Mononuclear cell (primary cell): ENCODE data around the gene PRR36. TPM values are rescaled to one million over a fixed set of nuclear protein-coding genes. Genes with fewer than 3 reads are reported as not detected.
"Not testable (repeated sequence)": the region's sequence is repeated elsewhere in the genome, so short reads cannot be mapped to it uniquely, and the experiment has no call there.

Experiments used
- H3K27me3 ChIP-seq: 2 replicates; pipeline ENCODE4 v1.6.0; 2011; ENCODE audit warnings: low read length, control low read depth; ENCODE audit not compliant: insufficient read depth
- H3K4me1 ChIP-seq: 2 replicates; pipeline ENCODE4 v1.5.1; 2011; ENCODE audit warnings: mild to moderate bottlenecking, low read length, control low read depth; ENCODE audit not compliant: insufficient read depth
- H3K4me3 ChIP-seq: 2 replicates; pipeline ENCODE4 v1.5.1; 2011; ENCODE audit warnings: mild to moderate bottlenecking, low read length, moderate library complexity
- H3K9me3 ChIP-seq: 2 replicates; pipeline ENCODE4 v1.5.1; 2011; ENCODE audit warnings: low read depth, mild to moderate bottlenecking, control low read depth, low read length
- total RNA-seq: library from RNA; depleted of rRNA; stranded (reverse); fragments of >200 nt; gene quantifications from one replicate; pipeline ENCODE4 v1.2.3, GENCODE V29; 2012

The PRR36 gene
- 0.10 TPM for total RNA-seq

GRCh38 chr19:7874076-7874896, at the start of gene PRR36:
TSS of gene PRR36 (minus strand) at chr19:7874390. CDS start at chr19:7873689, 701 bp downstream.
- Histone ChIP-seq H3K27me3 (peaks cover 22% of the 10 kb centered on the region), H3K4me3 (no peak within 1 kb of the TSS), H3K9me3 (no peaks in the 10 kb centered on the region), H3K4me1 (peaks cover 31% of the 10 kb centered on the region)

GRCh38 chr19:7923295-7924191, 49.4 kb upstream of the PRR36 start:
- H3K9me3 ChIP-seq, result no peaks in the 10 kb centered on the region
- peaks cover 38% of the 10 kb centered on the region for H3K4me1 ChIP-seq
- no peak overlapping the region for H3K4me3 ChIP-seq
- H3K27me3 ChIP-seq, result peaks cover 6% of the 10 kb centered on the region

- H3K9me3 ChIP-seq, result no peaks in the 10 kb centered on the region
- H3K4me1 ChIP-seq, result peaks cover 46% of the 10 kb centered on the region
- peaks cover 12% of the 10 kb centered on the region for H3K27me3 ChIP-seq
- H3K4me3 ChIP-seq, result no peak overlapping the region
Observed at GRCh38 chr19:7922836-7923195, 48.6 kb upstream of the PRR36 start.

DNA sequence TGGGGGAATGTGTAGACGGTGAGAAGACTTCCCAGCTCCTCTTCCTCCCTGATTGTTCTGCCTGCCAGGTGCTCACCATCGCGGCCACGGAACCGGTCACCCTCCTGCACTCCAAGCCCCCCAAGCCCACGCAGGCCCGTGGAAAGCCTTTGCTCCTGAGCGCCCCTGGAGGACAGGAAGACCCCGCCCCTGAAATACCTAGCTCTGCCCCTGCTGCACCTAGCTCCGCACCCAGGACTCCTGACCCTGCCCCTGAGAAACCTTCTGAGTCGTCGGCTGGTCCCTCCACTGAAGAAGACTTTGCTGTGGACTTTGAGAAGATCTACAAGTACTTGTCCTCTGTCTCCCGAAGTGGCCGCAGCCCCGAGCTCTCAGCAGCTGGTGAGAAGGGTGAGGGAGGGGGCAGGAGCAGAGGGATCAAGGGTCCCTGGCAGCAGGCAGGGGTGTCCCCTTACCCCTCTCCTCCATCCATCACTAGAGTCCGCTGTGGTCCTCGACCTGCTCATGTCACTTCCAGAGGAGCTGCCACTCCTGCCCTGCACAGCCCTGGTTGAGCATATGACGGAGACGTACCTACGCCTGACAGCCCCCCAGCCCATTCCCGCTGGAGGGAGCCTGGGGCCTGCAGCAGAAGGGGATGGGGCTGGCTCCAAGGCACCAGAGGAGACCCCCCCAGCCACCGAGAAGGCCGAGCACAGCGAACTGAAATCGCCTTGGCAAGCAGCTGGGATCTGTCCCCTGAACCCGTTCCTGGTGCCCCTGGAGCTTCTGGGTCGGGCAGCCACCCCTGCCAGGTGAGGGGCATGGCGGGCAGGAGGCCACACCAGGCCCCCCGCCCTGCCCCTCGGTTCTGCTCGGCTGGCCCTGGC, 48.0 kb upstream of the PRR36 start:
- Histone ChIP-seq H3K4me1 (peaks cover 52% of the 10 kb centered on the region), H3K4me3 (no peak overlapping the region), H3K9me3 (no peaks in the 10 kb centered on the region), H3K27me3 (peaks cover 18% of the 10 kb centered on the region)

DNA sequence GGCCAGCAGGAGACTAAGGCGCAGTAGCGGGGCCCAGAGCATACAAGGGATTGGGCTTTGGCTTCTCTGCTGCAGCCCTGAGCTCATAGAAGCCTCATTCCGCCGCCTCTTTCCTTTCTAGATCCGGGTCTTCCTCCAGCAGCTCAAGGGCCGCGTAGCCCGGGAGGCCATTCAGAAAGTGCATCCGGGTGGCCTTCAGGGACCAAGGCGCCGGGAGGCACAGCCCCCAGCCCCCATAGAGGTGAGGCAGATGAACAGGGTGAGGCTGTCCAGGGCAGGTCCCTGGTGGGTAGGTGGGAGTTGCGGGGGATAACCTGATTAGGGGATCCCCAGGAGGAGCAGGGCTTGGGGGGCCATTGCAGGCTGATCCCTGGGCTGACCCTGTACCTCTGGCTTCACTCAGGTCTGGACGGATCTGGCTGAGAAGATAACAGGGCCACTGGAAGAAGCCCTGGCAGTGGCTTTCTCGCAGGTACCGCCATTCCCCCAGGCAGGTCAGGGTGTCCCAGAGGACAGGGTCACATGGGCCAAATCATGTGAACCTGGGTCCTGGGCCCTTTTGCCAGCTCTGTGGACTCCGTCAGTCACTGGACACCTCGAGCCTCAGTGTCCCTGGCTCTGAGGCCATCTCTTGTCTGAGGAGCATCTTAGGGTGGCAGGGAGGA, 47.2 kb upstream of the PRR36 start:
- peaks cover 21% of the 10 kb centered on the region for H3K27me3 ChIP-seq
- H3K4me3 ChIP-seq, result peak overlapping the region; percentile 50
- H3K4me1 ChIP-seq, result peaks cover 59% of the 10 kb centered on the region
- H3K9me3 ChIP-seq, result no peaks in the 10 kb centered on the region

DNA sequence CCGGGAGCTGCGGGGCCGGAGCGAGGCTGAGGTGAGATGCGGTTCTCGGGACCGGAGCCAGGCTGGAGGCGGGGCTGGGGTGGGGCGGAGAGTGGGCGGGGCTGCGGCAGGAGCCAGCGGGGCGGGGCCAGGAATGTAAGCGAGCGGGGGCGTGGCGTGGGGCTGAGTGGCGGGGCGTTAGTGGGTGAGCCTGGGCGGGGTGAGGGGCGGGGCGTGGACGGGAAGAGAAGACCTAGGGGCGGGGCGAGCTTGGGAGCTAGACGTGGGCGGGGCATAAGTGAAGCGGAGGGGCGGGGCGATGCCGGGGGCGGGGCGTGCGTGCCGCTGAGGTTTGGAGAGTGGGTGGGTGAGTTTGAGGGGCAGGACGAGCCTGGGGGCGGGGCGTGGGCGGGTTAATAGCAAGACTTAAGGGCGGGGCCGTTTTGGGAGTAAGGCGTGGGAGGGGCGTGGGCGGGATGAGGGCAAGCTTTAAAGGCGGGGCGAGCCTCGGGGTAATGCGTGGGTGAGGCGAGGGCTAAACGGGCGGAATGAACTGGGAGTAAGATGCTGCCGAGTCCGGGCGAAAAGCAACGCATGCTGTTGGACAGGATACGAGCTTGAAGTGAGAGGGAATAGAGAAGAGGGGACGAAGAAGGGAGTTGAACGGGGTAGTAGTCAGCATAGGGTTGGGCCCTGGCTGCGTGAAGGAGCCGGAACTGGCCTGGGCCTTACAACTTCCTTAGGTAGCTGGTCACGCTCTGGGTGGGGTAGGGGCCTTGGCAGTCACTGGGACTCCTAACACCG, 46.5 kb upstream of the PRR36 start:
- Histone ChIP-seq H3K27me3 (peaks cover 25% of the 10 kb centered on the region), H3K9me3 (no peaks in the 10 kb centered on the region), H3K4me1 (peaks cover 62% of the 10 kb centered on the region), H3K4me3 (peak overlapping the region; percentile 63)

GRCh38 chr19:7919610-7920518, 45.7 kb upstream of the PRR36 start, which contains the start of gene SNAPC2:
TSS of gene SNAPC2 (plus strand) at chr19:7920338. CDS start at chr19:7920367, 29 bp downstream.
- H3K4me1 ChIP-seq, result peaks cover 58% of the 10 kb centered on the region
- H3K27me3 ChIP-seq, result peaks cover 30% of the 10 kb centered on the region
- peak within 1 kb of the TSS; percentile 63 for H3K4me3 ChIP-seq
- no peaks in the 10 kb centered on the region for H3K9me3 ChIP-seq

- no peaks in the 10 kb centered on the region for H3K9me3 ChIP-seq
- peaks cover 57% of the 10 kb centered on the region for H3K4me1 ChIP-seq
- H3K27me3 ChIP-seq, result peaks cover 30% of the 10 kb centered on the region
Observed at GRCh38 chr19:7918615-7919421, 44.6 kb upstream of the PRR36 start.

GRCh38 chr19:7918062-7918614, 43.9 kb upstream of the PRR36 start:
- H3K27me3 ChIP-seq, result peaks cover 30% of the 10 kb centered on the region
- H3K4me3 ChIP-seq, H3K9me3 ChIP-seq: not testable (repeated sequence)
- H3K4me1 ChIP-seq, result peaks cover 57% of the 10 kb centered on the region

More at GRCh38 chr19:7918615-7919421, 44.6 kb upstream of the PRR36 start:
- H3K4me3 ChIP-seq, result no peak overlapping the region

- peaks cover 57% of the 10 kb centered on the region for H3K4me1 ChIP-seq
- H3K9me3 ChIP-seq, result no peaks in the 10 kb centered on the region
- H3K4me3 ChIP-seq, result no peak overlapping the region
- peaks cover 30% of the 10 kb centered on the region for H3K27me3 ChIP-seq
Observed at GRCh38 chr19:7917267-7918061, 43.3 kb upstream of the PRR36 start.

DNA sequence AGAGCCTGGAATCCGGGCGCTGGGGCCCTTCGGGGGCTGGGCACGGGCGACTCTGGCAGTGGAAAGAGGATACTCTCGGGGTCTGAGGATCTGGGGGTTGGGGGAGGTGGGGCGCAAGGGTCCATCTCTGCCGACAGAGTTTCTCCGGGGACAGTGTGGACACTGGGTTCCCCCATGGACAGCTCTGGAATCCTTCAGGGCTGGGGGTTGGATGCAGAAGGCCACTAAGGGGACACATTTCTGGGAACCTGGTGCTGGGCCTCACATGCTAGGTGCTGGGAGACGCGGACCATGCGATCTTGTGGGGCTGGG, 42.7 kb upstream of the PRR36 start:
- Histone ChIP-seq H3K27me3 (peaks cover 30% of the 10 kb centered on the region), H3K4me1 (peaks cover 55% of the 10 kb centered on the region), H3K4me3 (no peak overlapping the region), H3K9me3 (no peaks in the 10 kb centered on the region)
